ENCODE measurements around the gene MAP3K19.

GRCh38 chr2:135010200-135010942 lies 36.9 kb downstream of the MAP3K19 start:
- TF ChIP-seq, protein P1, sequence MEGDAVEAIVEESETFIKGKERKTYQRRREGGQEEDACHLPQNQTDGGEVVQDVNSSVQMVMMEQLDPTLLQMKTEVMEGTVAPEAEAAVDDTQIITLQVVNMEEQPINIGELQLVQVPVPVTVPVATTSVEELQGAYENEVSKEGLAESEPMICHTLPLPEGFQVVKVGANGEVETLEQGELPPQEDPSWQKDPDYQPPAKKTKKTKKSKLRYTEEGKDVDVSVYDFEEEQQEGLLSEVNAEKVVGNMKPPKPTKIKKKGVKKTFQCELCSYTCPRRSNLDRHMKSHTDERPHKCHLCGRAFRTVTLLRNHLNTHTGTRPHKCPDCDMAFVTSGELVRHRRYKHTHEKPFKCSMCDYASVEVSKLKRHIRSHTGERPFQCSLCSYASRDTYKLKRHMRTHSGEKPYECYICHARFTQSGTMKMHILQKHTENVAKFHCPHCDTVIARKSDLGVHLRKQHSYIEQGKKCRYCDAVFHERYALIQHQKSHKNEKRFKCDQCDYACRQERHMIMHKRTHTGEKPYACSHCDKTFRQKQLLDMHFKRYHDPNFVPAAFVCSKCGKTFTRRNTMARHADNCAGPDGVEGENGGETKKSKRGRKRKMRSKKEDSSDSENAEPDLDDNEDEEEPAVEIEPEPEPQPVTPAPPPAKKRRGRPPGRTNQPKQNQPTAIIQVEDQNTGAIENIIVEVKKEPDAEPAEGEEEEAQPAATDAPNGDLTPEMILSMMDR (conservative IDR thresholded peaks at IDR 0.05; ENCODE audit: low read depth, low read length): no peak
- no peak for TF ChIP-seq EZH2phosphoT487 (IDR thresholded peaks at IDR 0.05; ENCODE audit: borderline replicate concordance, low read length)
- no peak for TF ChIP-seq EZH2 (IDR thresholded peaks at IDR 0.05; ENCODE audit: low read length, unreplicated experiment)
